ENCODE results near the gene CCR6. TPM values are rescaled to one million over a fixed set of nuclear protein-coding genes. Genes with fewer than 3 reads are reported as not detected.

The CCR6 gene
- total RNA-seq, 2 experiments from 2014 or later = 0.23 TPM; not detected in 1

- TF ChIP-seq, protein P1, sequence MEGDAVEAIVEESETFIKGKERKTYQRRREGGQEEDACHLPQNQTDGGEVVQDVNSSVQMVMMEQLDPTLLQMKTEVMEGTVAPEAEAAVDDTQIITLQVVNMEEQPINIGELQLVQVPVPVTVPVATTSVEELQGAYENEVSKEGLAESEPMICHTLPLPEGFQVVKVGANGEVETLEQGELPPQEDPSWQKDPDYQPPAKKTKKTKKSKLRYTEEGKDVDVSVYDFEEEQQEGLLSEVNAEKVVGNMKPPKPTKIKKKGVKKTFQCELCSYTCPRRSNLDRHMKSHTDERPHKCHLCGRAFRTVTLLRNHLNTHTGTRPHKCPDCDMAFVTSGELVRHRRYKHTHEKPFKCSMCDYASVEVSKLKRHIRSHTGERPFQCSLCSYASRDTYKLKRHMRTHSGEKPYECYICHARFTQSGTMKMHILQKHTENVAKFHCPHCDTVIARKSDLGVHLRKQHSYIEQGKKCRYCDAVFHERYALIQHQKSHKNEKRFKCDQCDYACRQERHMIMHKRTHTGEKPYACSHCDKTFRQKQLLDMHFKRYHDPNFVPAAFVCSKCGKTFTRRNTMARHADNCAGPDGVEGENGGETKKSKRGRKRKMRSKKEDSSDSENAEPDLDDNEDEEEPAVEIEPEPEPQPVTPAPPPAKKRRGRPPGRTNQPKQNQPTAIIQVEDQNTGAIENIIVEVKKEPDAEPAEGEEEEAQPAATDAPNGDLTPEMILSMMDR (IDR thresholded peaks at IDR 0.05) = no peak
- DNase-seq (no peak), ATAC-seq (no peak)
- Mint-ChIP-seq H3K27ac (no peak overlapping the region), H3K4me1 (ENCODE audit: low read depth) (peaks cover 5% of the 10 kb centered on the region), H3K4me3 (no peak overlapping the region), H3K9me3 (no peaks in the 10 kb centered on the region), H3K36me3 (ENCODE audit: low read depth) (no peaks in the 10 kb centered on the region), H3K27me3 (peaks cover 6% of the 10 kb centered on the region)
- intact Hi-C loops (cut with micrococcal nuclease) = no loop called here
- ChIA-PET CTCF (interaction anchor here (1.6 to 3.8 kb wide), 3 partner anchors 137 to 361 kb away, joined by 4 to 20 read pairs (median 6); no protein-coding TSS in a partner anchor), POLR2A (interaction anchor here (0.8 kb wide), 1 partner anchor 43 kb away, joined by 3 read pairs; no protein-coding TSS in a partner anchor)
These were observed 14.2 kb downstream of the CCR6 start for GRCh38 chr6:167137081-167137480.

DNA sequence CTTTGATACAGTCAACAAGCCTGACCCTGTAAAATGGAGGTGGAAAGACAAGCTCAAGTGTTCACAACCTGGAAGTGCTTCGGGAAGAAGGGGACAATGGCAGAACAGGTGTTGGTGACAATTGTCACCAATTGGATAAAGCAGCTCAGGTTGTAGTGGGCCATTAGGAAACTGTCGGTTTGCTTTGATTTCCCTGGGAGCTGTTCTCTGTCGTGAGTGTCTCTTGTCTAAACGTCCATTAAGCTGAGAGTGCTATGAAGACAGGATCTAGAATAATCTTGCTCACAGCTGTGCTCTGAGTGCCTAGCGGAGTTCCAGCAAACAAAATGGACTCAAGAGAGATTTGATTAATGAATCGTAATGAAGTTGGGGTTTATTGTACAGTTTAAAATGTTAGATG lies 15.0 kb downstream of the CCR6 start:
- TF ChIP-seq, protein P1 (IDR thresholded peaks at IDR 0.05) = no peak
- ATAC-seq = no peak
- H3K27me3 Mint-ChIP-seq = peaks cover 6% of the 10 kb centered on the region
- no peak for DNase-seq
- H3K36me3 Mint-ChIP-seq (ENCODE audit: low read depth) = no peaks in the 10 kb centered on the region
- ChIA-PET CTCF (interaction anchor here (0.6 to 3.8 kb wide), 6 partner anchors 19 to 362 kb away, joined by 3 to 20 read pairs (median 3); no protein-coding TSS in a partner anchor), POLR2A (no interaction called here)
- no peak overlapping the region for H3K4me3 Mint-ChIP-seq
- intact Hi-C loops (cut with micrococcal nuclease) = no loop called here
- H3K4me1 Mint-ChIP-seq (ENCODE audit: low read depth) = peaks cover 7% of the 10 kb centered on the region
- no peak overlapping the region for H3K27ac Mint-ChIP-seq
- no peaks in the 10 kb centered on the region for H3K9me3 Mint-ChIP-seq

- peaks cover 7% of the 10 kb centered on the region for H3K27me3 Mint-ChIP-seq
- POLR2A ChIA-PET = interaction anchor here (2.1 kb wide), 1 partner anchor 10 kb away, joined by 7 read pairs; no protein-coding TSS in a partner anchor
These were observed 16.9 kb downstream of the CCR6 start for GRCh38 chr6:167139761-167140160.

DNA sequence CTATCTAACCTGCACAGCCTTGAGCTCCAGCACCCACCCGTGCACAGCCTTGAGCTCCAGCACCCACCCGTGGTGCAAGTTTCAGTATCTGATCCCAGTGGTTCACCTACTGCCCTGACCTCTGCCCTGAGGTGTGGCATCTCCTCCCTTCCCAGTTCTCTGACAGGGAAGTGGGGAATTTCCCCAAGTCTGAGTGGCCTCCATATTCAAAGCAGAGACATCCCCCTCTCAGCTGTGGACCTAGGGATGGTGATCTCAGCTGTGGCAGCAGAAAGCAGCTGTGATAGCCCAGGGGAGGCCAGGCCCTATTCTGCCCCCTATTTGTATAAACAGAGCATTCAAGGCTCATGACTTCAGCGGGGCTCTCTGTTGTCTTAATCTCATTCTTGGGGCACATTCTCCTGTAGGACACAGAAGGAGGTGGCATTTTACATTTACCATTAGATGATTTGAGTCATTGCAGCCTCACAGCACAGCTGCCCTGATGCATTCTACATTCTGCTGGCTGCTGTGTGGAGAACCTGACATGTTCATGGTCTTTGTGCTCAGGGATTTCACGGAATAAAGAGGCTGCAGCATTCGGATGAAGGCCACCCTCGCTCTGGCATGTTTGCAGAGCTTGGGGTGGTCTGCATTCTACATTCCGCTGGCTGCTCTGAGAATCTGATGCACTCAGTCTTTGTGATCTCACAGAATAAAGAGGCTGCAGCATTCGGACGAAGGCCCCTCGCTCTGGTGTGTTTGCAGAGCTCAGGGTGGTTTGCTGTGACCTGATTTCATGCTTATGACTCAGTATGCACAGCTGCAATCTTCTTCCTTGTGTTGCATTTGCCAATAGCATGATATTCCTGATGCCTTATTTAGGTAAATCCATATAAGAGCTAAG lies 17.9 kb downstream of the CCR6 start:
- intact Hi-C loops (cut with micrococcal nuclease) = loop anchor here (5.0 kb wide), 2 partner anchors 139 to 369 kb away; no protein-coding TSS in a partner anchor
- ChIA-PET POLR2A (interaction anchor here (0.7 to 2.1 kb wide), 3 partner anchors 11 to 93 kb away, joined by 3 to 7 read pairs (median 3); no protein-coding TSS in a partner anchor), CTCF (interaction anchor here (1.0 to 4.5 kb wide), 11 partner anchors 11 to 368 kb away, joined by 3 to 33 read pairs (median 6); partner anchors contain the start of gene CEP43)
- H3K9me3 Mint-ChIP-seq = no peaks in the 10 kb centered on the region
- no peak for DNase-seq
- H3K4me1 Mint-ChIP-seq (ENCODE audit: low read depth) = peaks cover 7% of the 10 kb centered on the region
- no peaks in the 10 kb centered on the region for H3K36me3 Mint-ChIP-seq (ENCODE audit: low read depth)
- ATAC-seq = no peak
- H3K27ac Mint-ChIP-seq = no peak overlapping the region
- TF ChIP-seq, protein P1 (IDR thresholded peaks at IDR 0.05) = no peak
- no peak overlapping the region for H3K4me3 Mint-ChIP-seq
- peaks cover 7% of the 10 kb centered on the region for H3K27me3 Mint-ChIP-seq

More at GRCh38 chr6:167139761-167140160, 16.9 kb downstream of the CCR6 start:
- H3K4me3 Mint-ChIP-seq = no peak overlapping the region
- no peaks in the 10 kb centered on the region for H3K9me3 Mint-ChIP-seq
- H3K27ac Mint-ChIP-seq = no peak overlapping the region
- TF ChIP-seq, protein P1 (IDR thresholded peaks at IDR 0.05) = no peak
- no peaks in the 10 kb centered on the region for H3K36me3 Mint-ChIP-seq (ENCODE audit: low read depth)
- H3K4me1 Mint-ChIP-seq (ENCODE audit: low read depth) = peaks cover 7% of the 10 kb centered on the region
- CTCF ChIA-PET = interaction anchor here (1.1 to 4.5 kb wide), 5 partner anchors 9 to 365 kb away, joined by 3 to 33 read pairs (median 4); no protein-coding TSS in a partner anchor
- DNase-seq (no peak), ATAC-seq (no peak)
- intact Hi-C loops (cut with micrococcal nuclease) = loop anchor here (5.0 kb wide), 2 partner anchors 137 to 367 kb away; no protein-coding TSS in a partner anchor
